ENCODE measurements around the gene SPATS2.

DNA sequence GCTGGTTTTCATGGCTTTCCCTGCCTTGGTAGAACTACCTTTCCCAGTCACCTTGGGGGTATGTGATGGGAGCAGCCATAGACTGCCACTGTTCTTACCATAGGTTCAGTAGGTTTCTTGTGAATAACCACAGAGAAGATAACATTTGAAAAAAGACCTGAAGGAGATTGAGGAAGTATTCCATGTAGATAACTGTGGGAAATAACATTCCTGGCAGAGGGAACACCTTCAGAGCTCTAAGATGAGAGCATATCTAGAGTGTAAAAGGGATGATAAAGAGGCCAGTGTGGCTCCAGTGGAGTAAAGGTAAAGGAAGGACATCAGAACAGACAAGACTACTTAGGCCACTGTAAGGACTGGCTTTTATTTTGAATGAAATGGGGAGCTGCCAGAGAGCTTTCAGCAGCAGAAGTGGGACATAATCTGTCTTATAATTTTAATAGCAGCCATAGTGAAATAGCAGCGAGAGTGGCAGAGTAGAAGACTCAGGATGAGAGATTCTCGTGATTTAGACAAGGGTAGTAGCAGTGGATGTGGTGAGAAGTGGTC, 88.9 kb downstream of the SPATS2 start:
- TF ChIP-seq POLR2A (IDR thresholded peaks at IDR 0.05) (no peak), CTCF (IDR thresholded peaks at IDR 0.05) (no peak)

Measured in lower leg skin (tissue), 3 donors.